Measurements from ENCODE around the gene SAMD4B.

DNA sequence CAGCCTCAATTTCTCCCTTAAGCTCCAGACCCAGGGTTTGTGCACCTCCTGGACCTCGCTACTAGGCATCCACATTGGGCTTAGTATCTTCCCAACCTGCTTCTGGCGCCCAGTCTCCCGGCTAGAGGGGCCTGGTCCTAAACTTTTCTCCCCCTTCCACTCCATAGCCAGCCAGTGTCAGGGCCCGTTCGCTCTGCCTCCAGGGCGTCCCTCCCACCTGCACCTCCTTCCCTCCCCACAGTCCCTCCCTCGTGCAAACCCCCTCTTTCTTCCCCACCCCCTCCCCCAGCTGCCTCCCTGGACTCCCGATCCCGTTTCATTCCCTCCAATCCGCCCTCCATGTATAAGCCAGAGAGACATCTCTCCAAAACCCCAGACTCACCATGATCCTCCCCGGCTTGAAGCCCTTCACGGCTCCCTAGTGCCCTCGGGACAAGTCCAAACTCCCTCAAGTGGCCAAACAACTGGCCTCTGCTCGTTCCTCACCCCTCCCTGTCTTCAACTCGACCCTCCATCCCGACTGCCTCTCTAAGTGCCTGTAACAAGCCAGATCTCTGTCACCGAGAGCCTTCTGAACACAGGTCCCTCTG is 997 bp upstream of the SAMD4B start:
- no peak for TF ChIP-seq POLR2AphosphoS5 (IDR thresholded peaks at IDR 0.05; ENCODE audit: borderline replicate concordance, low read depth, low read length)
- no peak for TF ChIP-seq FOXP2 (optimal IDR thresholded peaks at IDR 0.05; ENCODE audit: control extremely low read depth, extremely low read length, insufficient read depth)
- no peak for TF ChIP-seq EZH2 (IDR thresholded peaks at IDR 0.05)
